ENCODE data around the gene TRPC6.
"Not testable (repeated sequence)": the region's sequence is repeated elsewhere in the genome, so short reads cannot be mapped to it uniquely, and the experiment has no call there.

TRPC6 gene

DNA sequence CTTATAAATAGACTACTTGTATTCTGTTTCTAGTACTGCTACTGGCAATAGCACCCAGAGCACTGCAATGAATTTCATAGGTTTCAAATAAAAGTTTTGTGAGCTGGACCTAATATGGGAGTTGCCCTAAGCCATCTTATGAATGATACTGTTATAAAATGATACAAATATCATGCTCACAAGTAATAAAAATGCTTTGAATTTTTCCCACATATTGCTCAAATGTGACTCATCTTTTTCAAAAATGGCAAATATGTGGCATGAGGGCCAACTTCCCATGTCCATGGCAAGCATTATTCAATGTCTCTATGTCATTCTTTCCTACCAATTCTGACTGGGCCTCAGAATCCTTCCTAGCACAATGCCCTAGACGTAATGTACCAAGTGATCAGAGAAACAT lies 137.6 kb downstream of the TRPC6 start:
- no peak for DNase-seq

- no peak for DNase-seq
Measured at GRCh38 chr11:101445761-101446160, 138.0 kb downstream of the TRPC6 start.

GRCh38 chr11:101444851-101445250 lies 139.0 kb downstream of the TRPC6 start:
- no peak for DNase-seq

DNA sequence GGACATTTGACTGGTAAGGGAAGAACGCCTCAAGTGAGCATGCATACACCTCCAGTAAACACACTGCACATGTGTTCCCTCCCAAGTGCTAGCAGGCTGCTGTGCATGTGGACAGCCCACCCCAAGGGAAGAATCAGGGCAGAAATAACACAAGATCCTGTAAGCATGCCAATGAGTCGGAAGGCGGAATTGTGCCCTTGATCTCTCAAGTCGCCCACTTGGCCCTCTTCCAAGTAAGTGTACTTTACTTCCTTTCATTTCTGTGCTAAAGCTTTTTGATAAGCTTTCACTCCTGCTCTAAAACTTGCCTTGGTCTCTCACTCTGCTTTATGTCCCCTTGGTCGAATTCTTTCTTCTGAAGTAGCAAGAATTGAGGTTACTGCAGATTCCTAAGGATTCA lies 139.6 kb downstream of the TRPC6 start:
- no peak for DNase-seq

DNA sequence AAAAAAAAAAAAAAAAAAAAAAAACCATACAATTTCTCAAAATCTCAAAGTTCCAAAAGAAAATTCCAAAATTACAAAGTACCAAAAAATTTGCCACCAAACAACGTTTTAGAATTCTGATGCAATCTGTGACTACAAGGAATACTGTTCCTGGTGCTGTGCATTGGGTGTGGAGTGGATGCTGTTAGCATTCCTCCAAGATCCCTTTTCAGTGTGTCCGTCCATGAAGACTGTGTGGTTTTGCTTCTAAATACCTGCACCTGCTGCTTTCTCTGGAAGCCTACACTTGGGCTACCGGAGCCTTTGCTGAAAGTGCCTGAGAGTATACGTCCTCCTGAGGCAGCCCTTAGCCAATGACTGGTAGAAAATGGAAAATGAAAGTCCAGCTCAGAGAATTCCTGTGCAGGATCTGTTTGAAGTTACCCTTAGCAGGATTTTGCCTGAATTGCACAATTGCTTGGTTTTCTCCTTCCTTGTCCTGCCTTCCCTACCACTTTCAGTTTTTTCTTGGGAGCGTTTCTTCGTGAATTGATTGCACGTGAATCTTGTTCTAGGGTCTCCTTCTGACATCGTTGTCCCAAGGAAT lies 140.8 kb downstream of the TRPC6 start:
- DNase-seq = no peak

DNA sequence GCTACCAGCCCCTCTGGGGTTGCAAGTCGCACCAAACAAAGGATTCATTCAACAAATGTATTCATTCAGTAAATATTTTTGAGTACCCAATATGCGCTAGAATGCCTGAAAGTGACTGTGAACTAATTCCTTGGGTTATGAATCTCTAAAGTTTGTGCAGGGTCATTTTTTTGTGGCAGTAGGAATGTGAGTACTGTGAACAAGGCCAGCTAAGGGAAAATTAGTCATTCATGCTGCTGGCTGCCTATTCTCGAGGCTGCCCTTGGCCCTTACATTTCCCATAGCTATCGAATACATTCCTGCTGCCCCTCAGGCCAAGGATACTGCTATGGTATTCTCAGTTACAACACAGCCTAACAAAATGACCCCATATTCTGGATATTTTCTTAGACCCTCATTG lies 141.6 kb downstream of the TRPC6 start:
- DNase-seq = no peak

DNA sequence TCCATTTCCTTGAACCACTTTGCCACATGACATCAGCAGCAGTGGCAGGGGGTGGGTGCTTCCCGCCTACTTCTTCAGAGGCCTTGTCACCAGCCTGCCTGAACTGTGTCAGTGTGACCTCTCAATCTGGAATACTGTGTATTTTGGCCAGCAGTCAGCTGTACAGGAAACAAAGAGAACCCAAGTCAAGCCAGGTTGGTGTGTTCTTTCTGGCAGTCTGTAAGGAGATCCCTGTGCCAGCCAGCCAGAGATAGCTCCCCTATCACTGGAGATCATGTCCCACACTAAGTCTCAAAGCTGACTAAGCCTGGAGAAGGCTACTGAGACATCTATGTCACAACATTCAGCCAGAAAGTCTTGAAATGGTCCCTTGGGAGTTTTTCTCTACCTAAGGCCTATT lies 142.1 kb downstream of the TRPC6 start:
- no peak for DNase-seq

GRCh38 chr11:101439488-101439887 lies 144.3 kb downstream of the TRPC6 start:
- no peak for DNase-seq

DNA sequence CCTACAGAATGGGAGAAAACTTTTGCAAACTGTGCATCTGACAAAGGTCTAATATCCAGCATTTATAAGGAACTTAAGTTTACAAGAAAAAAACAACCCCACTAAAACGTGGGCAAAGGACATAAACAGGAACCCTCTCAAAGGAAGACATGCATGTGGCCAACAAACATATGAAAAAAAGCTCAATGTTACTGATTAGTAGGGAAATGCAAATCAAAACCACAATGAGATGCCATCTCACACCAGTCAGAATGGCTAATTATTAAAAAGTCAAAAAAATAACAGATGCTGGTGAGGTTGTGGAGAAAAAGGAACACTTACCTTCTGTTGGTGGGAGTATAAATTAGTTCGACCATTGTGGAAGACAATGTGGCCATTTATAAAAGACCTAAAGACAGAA lies 145.1 kb downstream of the TRPC6 start:
- DNase-seq = not testable (repeated sequence)

DNA sequence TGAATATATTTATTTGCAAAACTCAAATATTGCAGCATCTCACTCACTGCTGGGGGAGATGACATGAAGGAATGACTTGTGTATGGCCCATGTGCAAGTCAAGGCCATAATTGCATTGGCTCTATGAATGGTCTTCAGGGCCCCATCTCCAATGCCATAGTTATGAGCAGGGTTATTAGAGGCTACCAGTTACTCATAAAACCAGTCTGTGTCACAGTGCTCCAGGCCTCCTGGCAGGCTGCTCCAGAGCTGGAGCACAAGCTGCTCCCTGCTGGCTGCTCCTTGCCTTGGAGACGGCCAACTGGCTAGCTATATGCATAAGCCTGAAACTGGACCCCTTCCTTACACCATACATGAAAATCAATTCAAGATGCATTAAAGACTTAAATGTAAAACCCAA lies 145.7 kb downstream of the TRPC6 start:
- no peak for DNase-seq

DNA sequence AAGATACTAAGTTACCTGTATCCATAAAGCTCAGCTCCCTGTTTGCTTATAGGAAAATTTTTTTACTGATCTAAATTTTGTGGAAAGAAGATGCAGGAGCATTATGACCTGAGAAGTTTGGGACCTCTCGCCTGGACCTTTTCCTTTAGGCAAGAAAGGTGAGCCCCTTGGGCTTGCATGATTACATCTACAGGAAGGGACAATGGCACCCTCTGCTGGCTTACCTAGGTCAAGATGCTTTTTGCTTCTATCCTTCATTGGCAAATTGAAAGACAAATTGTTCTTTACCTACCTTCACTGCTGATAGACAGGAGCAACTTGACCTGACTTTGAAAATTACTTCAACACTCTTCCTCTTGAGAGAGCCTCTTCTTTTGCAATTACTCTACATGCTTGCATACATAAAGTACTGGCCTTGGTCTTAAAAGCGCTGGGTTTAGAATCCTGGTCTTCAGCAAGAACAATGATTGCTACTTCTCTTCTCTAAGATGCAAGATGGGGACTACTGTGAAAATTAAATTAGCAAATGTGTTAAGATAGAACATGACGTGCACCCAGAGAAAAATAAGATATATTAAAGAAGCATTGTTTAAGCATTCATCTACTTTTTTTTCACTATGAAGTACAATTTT lies 147.2 kb downstream of the TRPC6 start:
- DNase-seq = no peak

DNA sequence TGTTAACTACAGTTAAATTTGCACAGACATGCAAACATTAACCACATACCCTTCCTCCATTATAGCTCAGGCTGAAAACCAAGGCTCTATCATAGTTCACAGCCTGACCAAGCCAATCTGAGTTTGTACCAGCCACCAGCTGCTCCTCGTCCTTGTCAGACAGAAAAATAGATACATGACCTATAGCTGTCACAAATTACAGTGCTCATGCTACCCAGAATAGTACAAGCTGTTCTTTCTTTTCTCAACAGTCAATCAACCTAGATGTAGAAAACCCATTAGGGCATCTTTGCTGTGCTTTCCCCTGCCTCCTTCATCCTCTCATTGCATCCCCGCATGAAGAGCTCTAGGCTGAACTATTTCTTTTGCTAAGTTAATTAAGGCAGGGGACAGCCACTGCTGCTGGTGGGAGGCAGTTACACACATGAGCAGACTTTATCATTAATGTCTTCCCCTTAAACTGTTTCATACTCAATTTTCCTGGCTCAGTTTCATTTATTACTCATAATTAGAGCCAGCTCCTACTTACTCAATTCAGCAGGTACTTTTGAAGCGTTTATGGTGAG lies 148.3 kb downstream of the TRPC6 start:
- no peak for DNase-seq

- no peak for DNase-seq
Measured at GRCh38 chr11:101434026-101434643, 149.7 kb downstream of the TRPC6 start.

DNA sequence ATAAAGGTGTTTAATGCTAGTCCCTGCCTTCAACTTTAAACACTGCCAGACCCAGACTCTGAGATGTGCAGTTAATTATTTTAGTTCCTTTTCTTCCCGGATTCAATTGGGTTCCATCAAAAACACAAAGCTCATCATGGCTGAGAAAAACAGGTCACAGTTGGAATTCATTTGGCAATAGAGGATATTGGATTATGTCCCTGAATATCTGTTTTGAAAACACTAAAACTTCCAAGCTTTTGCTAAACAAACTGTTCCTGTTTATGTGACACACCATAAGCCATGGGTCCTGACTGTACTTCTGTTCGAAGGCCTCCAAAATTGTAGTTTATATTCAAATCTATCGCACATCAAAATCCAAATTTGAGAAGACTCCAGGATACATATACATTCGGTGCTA lies 150.7 kb downstream of the TRPC6 start:
- DNase-seq = no peak

DNA sequence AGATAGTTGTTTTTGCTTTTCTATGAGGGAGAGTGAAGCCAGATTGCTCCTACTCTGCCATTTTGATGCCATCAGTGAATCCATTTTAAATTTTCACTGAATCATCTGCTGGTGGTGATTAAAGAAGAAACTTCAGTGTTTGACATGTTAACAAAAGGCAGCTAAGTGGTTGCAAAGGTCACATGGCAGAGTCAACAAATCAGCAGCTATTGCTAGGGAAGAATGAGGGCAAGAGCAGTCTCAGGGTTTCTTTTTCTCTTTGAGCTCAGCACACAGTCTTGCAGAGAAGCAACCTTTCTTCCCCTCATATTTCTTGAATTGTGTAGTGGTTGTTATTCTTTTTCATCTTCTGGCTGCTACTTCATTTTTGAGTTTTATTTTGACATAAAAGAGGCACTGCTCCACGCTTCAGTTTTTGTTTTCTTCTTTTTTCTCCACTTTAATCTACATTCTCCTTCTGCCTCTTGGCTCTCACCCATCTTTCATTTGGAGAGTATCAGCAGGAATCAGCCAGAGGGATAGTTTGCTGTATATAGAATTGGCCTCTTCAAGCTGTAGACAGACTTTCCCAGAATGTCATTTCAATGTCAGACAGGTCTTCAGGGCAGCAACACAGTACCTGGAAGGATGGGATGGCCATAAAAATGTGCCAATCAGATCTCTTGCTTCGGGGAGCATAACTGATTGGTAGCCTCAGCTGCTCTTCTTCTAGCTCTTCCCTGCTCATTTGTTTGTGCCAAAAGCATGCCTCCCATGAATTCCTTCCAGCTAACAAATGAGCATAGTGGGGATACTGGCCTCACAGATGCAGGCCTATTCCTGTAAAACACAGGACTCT lies 153.9 kb downstream of the TRPC6 start:
- DNase-seq = no peak

DNA sequence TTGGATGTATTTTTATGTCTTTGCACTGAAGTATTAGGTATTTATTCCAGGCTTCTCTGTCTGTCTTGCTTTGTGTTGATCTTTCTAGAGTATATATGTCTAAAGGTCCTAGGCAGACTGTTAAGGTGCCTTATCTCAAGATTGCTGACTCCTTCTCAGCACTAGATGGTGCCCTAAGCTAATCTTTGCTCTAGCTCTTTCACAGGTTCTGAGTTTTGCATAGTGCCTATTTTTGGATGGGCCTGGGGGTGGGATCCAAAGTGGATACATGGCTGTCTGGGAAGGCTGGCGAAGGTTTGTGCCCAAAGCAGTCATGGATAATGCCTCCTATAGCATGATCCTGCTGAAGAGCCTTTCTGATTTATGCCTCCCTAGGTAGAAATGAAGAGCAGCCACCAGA lies 154.9 kb downstream of the TRPC6 start:
- DNase-seq = no peak

DNA sequence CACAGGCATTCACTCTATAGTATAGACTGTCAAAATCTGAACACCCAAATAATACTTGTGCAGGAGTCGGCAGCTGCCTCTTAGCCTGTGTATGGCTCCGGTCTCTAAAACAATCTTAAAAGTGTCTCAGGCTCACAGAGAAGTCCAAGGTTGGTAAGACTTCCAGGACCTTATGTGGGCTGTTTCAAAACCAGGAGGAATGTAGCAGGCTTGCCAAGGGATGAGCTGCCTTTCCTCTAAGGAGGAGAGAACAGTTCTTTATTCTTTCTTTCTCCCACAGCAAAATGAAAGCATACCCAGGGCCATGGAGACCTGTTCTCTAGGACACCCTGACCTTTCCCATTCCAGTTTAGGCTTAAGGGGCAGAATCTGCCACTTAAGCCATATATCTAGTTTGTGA lies 176.5 kb downstream of the TRPC6 start:
- no peak for DNase-seq

All from CD4-positive, alpha-beta T cell treated with Interferon alpha-2 for 1 hour (primary cell).